ENCODE results near the gene CTXN1. TPM values are rescaled to one million over a fixed set of nuclear protein-coding genes. Genes with fewer than 3 reads are reported as not detected.

The CTXN1 gene
- total RNA-seq, 3 donors from 2014 or later (not counting 1 experiment from before 2014, with no cell fraction given): 0.39 TPM; not detected in 2

- no peaks in the 10 kb centered on the region for H3K9me3 Mint-ChIP-seq
- Histone ChIP-seq H3K36me3 (ENCODE audit: control insufficient read depth, insufficient read depth, low read length) (peaks cover 32% of the 10 kb centered on the region), H3K9me3 (ENCODE audit: control insufficient read depth, insufficient read depth, low read length) (no peaks in the 10 kb centered on the region), H3K27ac (ENCODE audit: low read length) (no peak overlapping the region), H3K4me1 (ENCODE audit: control insufficient read depth, insufficient read depth, low read length) (peaks cover 13% of the 10 kb centered on the region), H3K4me3 (ENCODE audit: low read length) (no peak overlapping the region), H3K27me3 (ENCODE audit: control insufficient read depth, insufficient read depth, low read length) (peaks cover 13% of the 10 kb centered on the region)
- TF ChIP-seq CTCF (IDR thresholded peaks at IDR 0.05): no peak
- H3K27me3 Mint-ChIP-seq (ENCODE audit: low read depth in 2 of 2): peaks cover 0 to 13% of the 10 kb centered on the region in 2 donors
- DNase-seq (no peak), ATAC-seq (no peak)
- H3K4me1 Mint-ChIP-seq: peaks cover 0 to 20% of the 10 kb centered on the region in 2 donors
- 96% methylated on average over 18 of the region's 18 CpGs for WGBS (ENCODE audit: insufficient coverage)
- no peak overlapping the region for H3K27ac Mint-ChIP-seq
- intact Hi-C loops (cut with micrococcal nuclease): no loop called here
- no peaks in the 10 kb centered on the region for H3K36me3 Mint-ChIP-seq
- no peak overlapping the region for H3K4me3 Mint-ChIP-seq
Observed at GRCh38 chr19:7911508-7912143, 14.3 kb downstream of the CTXN1 start.

GRCh38 chr19:7910321-7911161 is 15.4 kb downstream of the CTXN1 start:
- no peak for ATAC-seq
- Histone ChIP-seq H3K4me1 (ENCODE audit: control insufficient read depth, insufficient read depth, low read length) (peaks cover 11% of the 10 kb centered on the region), H3K27ac (ENCODE audit: low read length) (no peak overlapping the region), H3K27me3 (ENCODE audit: control insufficient read depth, insufficient read depth, low read length) (peaks cover 7% of the 10 kb centered on the region), H3K4me3 (ENCODE audit: low read length) (no peak overlapping the region), H3K9me3 (ENCODE audit: control insufficient read depth, insufficient read depth, low read length) (no peaks in the 10 kb centered on the region), H3K36me3 (ENCODE audit: control insufficient read depth, insufficient read depth, low read length) (peaks cover 37% of the 10 kb centered on the region)
- no peak for DNase-seq
- intact Hi-C loops (cut with micrococcal nuclease): no loop called here
- no peaks in the 10 kb centered on the region for H3K36me3 Mint-ChIP-seq
- H3K9me3 Mint-ChIP-seq: no peaks in the 10 kb centered on the region
- WGBS (ENCODE audit: insufficient coverage): 97% methylated on average over 54 of the region's 54 CpGs
- peaks cover 0 to 8% of the 10 kb centered on the region in 2 donors for H3K27me3 Mint-ChIP-seq (ENCODE audit: low read depth in 2 of 2)
- no peak for TF ChIP-seq CTCF (IDR thresholded peaks at IDR 0.05)
- H3K27ac Mint-ChIP-seq: no peak overlapping the region
- peaks cover 0 to 28% of the 10 kb centered on the region in 2 donors for H3K4me1 Mint-ChIP-seq
- peak overlapping the region; percentile 53 for H3K4me3 Mint-ChIP-seq

GRCh38 chr19:7909471-7910067 is 16.4 kb downstream of the CTXN1 start:
- Mint-ChIP-seq H3K27me3 (ENCODE audit: low read depth in 2 of 2) (peaks cover 0 to 3% of the 10 kb centered on the region in 2 donors), H3K27ac (no peak overlapping the region), H3K36me3 (no peaks in the 10 kb centered on the region), H3K4me3 (no peak overlapping the region), H3K4me1 (peaks cover 8 to 38% of the 10 kb centered on the region in 2 donors), H3K9me3 (no peaks in the 10 kb centered on the region)
- H3K27me3 ChIP-seq (ENCODE audit: control insufficient read depth, insufficient read depth, low read length): peaks cover under 1% of the 10 kb centered on the region
- H3K4me1 ChIP-seq (ENCODE audit: control insufficient read depth, insufficient read depth, low read length): peaks cover 19% of the 10 kb centered on the region
- 93% methylated on average over 21 of the region's 21 CpGs for WGBS (ENCODE audit: insufficient coverage)
- ATAC-seq (no peak), DNase-seq (no peak)
- intact Hi-C loops (cut with micrococcal nuclease): no loop called here
- H3K9me3 ChIP-seq (ENCODE audit: control insufficient read depth, insufficient read depth, low read length): no peaks in the 10 kb centered on the region
- H3K36me3 ChIP-seq (ENCODE audit: control insufficient read depth, insufficient read depth, low read length): peaks cover 41% of the 10 kb centered on the region
- no peak overlapping the region for H3K4me3 ChIP-seq (ENCODE audit: low read length)
- TF ChIP-seq CTCF (IDR thresholded peaks at IDR 0.05): no peak
- H3K27ac ChIP-seq (ENCODE audit: low read length): no peak overlapping the region

All from natural killer cell (primary cell).